ENCODE data around the gene CASKIN2.

CASKIN2 gene

GRCh38 chr17:75515496-75516254, at the start of gene CASKIN2:
CASKIN2 (minus strand) TSS chr17:75515537; CDS start chr17:75513804, 1,733 bp downstream.
- peak; percentile 98 for DNase-seq (ENCODE audit: low spot score)

- DNase-seq (ENCODE audit: low spot score), result no peak
Measured at GRCh38 chr17:75565066-75565465, 49.7 kb upstream of the CASKIN2 start.

DNA sequence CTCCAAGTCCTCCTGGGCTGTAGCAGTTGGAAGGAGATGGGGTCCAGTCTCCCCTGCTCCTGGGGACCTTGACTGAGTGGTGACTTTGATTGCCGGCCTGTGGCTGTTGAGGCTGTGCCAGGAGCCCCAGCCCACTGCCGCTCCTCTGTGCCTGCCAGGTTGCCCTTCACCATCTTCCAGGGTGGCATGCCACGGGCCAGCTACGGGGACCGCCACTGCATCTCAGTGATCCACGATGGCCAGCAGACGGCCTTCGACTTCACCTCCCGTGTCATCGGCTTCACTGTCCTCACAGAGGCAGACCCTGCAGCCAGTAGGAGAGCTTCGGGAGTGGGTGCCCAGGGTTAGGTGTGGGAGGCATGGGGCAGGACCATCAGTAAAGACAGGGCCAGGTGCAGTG, 48.9 kb upstream of the CASKIN2 start:
- DNase-seq (ENCODE audit: low spot score), result no peak

DNA sequence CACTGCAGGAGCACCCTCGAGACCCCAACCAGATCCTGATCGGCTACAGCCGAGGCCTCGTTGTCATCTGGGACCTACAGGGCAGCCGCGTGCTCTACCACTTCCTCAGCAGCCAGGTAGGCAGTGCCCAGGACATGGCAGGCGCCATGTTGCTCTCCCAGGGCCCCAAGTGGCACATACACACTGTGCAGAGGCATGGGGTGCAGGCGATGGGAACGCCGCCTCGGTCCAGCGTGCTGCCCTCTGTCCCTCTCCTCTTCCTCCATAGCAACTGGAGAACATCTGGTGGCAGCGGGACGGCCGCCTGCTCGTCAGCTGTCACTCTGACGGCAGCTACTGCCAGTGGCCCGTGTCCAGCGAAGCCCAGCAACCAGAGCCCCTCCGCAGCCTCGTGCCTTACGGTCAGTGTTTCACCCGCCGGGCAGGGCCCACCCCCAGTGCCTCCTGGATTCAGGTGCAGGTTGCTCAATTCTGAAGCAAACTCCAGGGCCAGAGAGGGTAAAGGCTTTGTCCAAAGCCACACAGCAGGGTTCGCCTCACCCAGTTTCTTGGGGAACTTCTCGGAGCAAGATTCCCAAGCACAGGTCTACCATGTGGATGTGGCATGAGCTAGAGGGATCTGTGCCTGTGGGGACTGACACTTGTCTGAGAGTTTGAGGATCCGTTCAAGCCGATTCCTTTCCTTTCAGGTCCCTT, 47.9 kb upstream of the CASKIN2 start:
- no peak for DNase-seq (ENCODE audit: low spot score)

DNA sequence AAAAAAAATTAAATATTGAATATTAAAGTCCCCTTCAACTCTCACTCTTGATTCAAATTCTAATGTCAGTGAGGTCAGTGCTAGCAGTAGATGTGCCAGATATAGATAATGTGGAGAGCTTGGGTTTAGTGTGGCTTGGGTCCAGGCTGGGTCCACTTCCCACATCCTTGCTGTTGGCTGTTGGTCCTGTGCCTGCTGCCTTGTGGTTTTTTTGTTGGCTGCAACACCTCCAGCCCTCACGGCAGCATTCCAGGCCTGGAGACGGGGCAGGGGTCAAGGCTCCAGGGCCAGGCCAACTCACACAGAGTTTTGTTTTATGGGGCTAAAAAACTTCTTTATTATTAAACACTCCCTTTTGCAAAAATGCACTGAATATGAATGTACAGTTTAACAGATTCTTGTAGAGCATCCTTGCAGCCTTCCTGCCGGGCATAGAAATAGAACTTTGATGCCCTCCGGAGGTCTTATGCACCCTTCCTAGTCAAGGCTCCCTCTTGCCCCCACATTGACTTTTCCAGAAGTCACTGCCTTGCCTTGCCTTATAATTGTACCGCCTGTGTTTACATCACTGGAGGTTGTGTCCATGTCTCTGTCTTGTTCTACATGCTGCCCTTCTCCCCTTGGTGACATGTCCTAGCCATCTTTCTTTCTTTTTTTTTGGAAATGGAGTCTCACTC, 46.7 kb upstream of the CASKIN2 start:
- no peak for DNase-seq (ENCODE audit: low spot score)

- no peak for DNase-seq (ENCODE audit: low spot score)
Measured at GRCh38 chr17:75559958-75560533, 44.7 kb upstream of the CASKIN2 start.

DNA sequence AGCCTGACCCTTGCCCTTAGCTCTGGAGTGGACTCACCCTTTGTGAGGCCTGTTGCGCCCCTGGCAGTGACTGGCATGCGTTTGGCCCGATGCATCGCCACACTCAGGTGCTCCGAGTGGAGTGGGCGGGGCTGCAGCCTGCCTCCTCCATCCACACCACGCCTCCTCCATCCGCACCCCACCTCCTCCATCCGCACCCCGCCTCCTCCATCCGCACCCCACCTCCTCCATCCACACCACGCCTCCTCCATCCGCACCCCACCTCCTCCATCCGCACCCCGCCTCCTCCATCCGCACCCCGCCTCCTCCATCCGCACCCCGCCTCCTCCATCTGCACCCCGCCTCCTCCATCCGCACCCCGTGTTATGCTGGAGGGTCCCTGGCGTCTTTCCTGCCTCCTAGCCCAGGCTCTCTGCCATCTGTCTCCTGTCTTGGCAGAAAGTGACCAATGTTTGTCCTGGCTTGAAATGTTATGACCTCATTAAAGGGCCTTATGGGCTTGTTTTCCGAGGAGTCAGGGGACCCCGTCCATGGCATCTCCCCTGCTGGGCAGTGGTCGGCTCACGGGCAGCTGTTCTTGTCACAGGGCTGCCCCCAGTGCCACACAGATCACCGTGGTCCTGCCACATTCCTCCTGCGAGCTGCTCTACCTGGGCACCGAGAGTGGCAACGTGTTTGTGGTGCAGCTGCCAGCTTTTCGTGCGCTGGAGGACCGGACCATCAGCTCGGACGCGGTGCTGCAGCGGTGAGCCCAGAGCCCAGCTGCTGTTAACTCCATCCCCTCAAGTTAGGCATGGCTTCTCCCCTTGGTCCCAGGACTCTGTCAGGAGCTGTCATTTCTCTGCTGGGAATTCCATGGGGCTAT, 43.6 kb upstream of the CASKIN2 start:
- DNase-seq (ENCODE audit: low spot score), result no peak

- no peak for DNase-seq (ENCODE audit: low spot score)
Measured at GRCh38 chr17:75557852-75558665, 42.7 kb upstream of the CASKIN2 start.

- DNase-seq (ENCODE audit: low spot score), result no peak
Measured at GRCh38 chr17:75557075-75557851, 41.9 kb upstream of the CASKIN2 start.

GRCh38 chr17:75555679-75556153, 40.4 kb upstream of the CASKIN2 start:
- DNase-seq (ENCODE audit: low spot score), result no peak

DNA sequence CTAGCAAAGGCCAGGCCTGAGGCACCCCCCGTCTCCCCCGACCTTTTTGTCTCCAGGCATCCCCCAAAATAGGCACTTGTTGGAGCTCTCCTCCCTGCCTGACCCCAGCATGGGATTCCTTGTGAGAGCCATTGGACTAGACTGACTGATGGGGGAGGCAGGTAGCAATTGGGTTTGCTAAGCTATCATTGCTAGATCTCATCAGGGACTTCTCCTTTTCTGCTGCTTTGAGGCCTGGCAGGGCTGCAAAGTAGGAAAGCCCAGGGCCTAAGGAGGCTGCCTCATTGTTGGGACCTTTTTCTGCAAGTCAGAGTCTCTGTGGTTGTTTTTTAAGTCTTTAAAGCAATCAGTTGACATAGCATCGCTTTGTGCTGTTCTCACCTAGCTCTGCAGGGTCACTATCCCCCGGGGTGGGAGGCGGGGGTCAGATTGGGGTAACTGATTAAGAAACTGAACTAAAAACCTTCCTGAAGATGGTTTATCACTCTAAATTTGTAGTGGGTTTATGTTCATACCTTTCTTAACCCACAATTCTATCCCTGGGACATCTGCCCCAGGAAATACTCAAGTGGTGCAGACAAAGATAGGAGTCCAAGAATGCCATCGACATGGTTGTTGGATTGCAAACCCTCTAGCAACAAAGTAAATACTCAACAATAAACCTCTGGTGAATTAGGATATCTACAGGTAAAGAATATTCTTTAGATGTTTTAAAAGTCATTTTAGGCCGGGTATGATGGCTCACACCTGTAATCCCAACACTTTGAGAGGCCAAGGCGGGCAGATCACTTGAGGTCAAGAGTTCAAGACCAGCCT, 38.2 kb upstream of the CASKIN2 start:
- DNase-seq (ENCODE audit: low spot score), result no peak

DNA sequence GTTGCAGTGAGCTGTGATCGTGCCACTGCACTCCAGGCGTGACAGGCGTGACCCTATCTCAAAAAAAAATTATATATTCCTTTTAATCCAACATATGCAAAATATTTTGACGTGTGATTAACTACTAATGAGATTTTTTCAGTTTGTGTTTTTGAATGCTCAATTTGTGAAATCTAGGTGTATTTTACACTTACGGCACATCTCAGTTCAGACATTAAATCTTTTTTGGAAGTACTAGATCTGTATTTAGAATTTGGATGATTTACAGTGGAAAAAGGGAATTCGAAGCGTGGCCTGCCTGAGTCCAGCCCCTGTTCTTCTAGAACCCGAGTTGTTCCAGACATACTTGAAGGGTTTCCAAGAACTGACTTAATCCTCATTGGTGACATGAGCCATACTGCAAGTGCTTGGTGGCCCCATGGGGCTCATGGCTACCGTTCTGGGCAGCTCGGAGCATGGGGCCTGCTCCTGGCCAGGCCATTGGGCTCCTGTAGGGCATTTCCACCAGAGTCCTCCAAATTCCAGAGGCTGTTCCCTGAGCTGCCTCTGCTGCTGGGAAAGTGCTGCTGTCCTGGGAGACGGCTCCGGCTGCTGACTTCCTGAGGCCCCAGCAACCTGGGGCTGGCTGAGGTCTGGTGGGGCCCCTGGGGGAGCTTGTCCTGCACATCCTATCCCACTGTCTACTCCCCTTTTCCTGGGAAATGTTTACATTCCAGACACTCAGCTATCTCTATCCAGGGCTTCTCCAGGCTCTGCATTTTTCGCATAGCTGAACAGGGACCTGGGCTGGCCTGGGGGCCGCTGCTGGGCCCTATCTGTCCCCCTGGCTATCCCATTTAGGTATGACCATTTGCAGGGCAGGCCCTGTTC, 37.3 kb upstream of the CASKIN2 start:
- no peak for DNase-seq (ENCODE audit: low spot score)

DNA sequence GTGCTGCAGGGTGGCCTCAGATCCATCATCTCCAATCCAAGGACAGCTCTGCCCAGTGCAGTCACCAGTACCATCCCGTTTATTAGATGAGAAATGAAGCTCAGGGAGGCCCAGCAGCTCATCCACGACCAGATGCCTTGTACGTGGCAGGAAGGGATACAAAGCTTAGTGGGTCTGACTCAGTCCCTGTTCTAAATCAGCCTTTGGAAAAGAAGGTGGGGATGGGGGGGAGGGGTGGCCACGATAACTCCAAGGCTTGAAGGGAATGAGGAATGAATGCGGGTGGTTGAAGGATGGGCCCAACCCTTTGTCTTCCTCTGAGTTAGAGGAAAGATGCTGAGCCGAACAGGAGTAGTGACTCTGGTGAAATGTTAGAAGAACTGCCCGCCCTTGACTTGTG, 35.9 kb upstream of the CASKIN2 start:
- no peak for DNase-seq (ENCODE audit: low spot score)

DNA sequence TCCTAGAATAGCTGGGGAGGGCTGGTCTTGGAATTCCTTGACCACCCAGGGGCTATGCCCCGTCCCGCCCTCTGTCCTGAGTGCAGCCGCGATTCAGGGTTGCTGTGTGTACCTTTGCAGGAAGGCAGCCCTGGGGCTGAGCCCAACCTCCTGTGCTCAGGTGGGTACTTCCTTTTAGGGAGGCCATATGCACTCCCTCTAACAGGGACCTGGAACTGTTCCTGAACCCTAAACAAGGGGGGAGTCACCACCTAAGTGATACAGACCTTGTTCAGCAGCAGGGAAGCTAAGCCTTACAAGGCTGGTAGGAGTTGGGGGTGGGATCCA, 34.8 kb upstream of the CASKIN2 start:
- DNase-seq (ENCODE audit: low spot score), result no peak

GRCh38 chr17:75549246-75550138, 34.2 kb upstream of the CASKIN2 start:
- DNase-seq (ENCODE audit: low spot score), result no peak

- DNase-seq (ENCODE audit: low spot score), result no peak
Measured at GRCh38 chr17:75548813-75549212, 33.5 kb upstream of the CASKIN2 start.

DNA sequence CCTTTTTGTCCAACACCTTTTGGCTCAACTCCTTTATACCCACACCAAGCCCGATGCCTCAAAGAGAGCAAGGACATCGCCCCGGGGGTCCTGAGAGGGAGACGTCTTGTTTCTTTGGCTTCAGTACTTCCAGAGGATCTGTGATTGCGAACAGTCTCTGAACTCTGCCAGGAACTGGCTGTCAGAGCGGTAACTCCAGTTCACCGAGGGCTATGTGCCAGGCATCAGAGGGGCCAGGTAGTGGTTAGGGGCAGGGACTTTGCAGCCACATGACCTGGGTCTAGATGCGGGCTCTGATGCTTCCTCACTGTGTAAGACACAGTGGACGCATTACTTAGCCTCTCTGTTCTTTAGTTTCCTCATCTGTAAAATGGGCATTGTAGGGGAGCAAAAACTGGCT, 31.8 kb upstream of the CASKIN2 start:
- no peak for DNase-seq (ENCODE audit: low spot score)
